H1 (cell line): Measurements from ENCODE around the gene KLHL41. TPM values are rescaled to one million over a fixed set of nuclear protein-coding genes. Genes with fewer than 3 reads are reported as not detected.

Source experiments
- CTCF ChIA-PET: fragments of 300-600 bp; sonication (Branson Sonifier 250); formaldehyde crosslinking; loops from one replicate; lab custom pipeline; 2021; ENCODE audit not compliant: partially characterized antibody; lab: Charles Lee
- POLR2A ChIA-PET: fragments of 300-600 bp; sonication (Branson Sonifier 250); formaldehyde crosslinking; loops from one replicate; lab custom pipeline; 2021; ENCODE audit warnings: inconsistent platforms; ENCODE audit not compliant: partially characterized antibody; lab: Charles Lee
- DNase-seq, 2 experiments: peaks; one replicate each; pipeline versions ENCODE4 v3.0.0 to v3.0.0-alpha.2; 2010 to 2022; ENCODE audit warnings: low spot score in 2 of 2, low read depth in 1 of 2, mixed read lengths in 1 of 2
- FAIRE-seq: peaks from 2 replicates; lab custom pipeline; 2011; peaks lifted over from hg19 to GRCh38; lab: Jason Lieb, UNC
- H2AFZ ChIP-seq: 2 replicates; pipeline ENCODE4 v1.8.1; 2012; ENCODE audit warnings: low read length, inconsistent platforms
- H2AK5ac ChIP-seq: 2 replicates; pipeline ENCODE4 v1.6.1; 2013; ENCODE audit warnings: low read depth, low read length
- H2BK120ac ChIP-seq: replicated peaks from 2 replicates; pipeline ENCODE3; 2013; ENCODE audit warnings: low read depth, low read length, inconsistent platforms
- H2BK12ac ChIP-seq: 2 replicates; pipeline ENCODE4 v1.6.1; 2013; ENCODE audit warnings: low read depth, low read length
- H2BK15ac ChIP-seq: 2 replicates; pipeline ENCODE4 v1.6.1; 2013; ENCODE audit warnings: low read length
- H2BK20ac ChIP-seq: 2 replicates; pipeline ENCODE4 v1.6.1; 2013; ENCODE audit warnings: low read length
- H2BK5ac ChIP-seq: 2 replicates; pipeline ENCODE4 v1.6.1; 2013; ENCODE audit warnings: low read depth, low read length
- H3K14ac ChIP-seq: 2 replicates; pipeline ENCODE4 v1.6.1; 2013; ENCODE audit warnings: inconsistent platforms; ENCODE audit not compliant: insufficient read length
- H3K18ac ChIP-seq: 2 replicates; pipeline ENCODE4 v1.6.1; 2013; ENCODE audit warnings: low read length; ENCODE audit errors: extremely low read depth
- H3K23ac ChIP-seq: 2 replicates; pipeline ENCODE4 v1.6.1; 2013; ENCODE audit warnings: inconsistent platforms; ENCODE audit not compliant: insufficient read length
- H3K23me2 ChIP-seq: 2 replicates; pipeline ENCODE4 v1.6.1; 2013; ENCODE audit warnings: low read depth, low read length
- H3K27ac ChIP-seq: 2 replicates; pipeline ENCODE4 v1.6.1; 2011; ENCODE audit warnings: low read depth, low read length, inconsistent platforms
- H3K27me3 ChIP-seq, 4 experiments: replicated peaks in 1 of 4; 1 replicate in 1 of 4; 2 replicates in 3 of 4; pipeline versions ENCODE4 v1.6.1 to v1.8.1; 2011 to 2013; ENCODE audit warnings: low read length in 3 of 4, mild to moderate bottlenecking in 3 of 4, inconsistent platforms in 2 of 4, mixed read lengths in 2 of 4, moderate library complexity in 1 of 4; ENCODE audit not compliant: control insufficient read depth in 3 of 4, insufficient read depth in 3 of 4; ENCODE audit errors: extremely low read depth in 1 of 4
- H3K36me3 ChIP-seq, 4 experiments: 2 replicates each; pipeline versions ENCODE4 v1.6.1 to v1.8.1; 2011 to 2013; ENCODE audit warnings: mild to moderate bottlenecking in 4 of 4, low read length in 3 of 4, moderate library complexity in 2 of 4, control low read depth in 1 of 4, inconsistent platforms in 1 of 4; ENCODE audit not compliant: insufficient read depth in 4 of 4, control insufficient read depth in 2 of 4
- H3K4ac ChIP-seq: replicated peaks from 2 replicates; pipeline ENCODE3; 2013; ENCODE audit warnings: low read length, low read depth, mixed read lengths, inconsistent platforms; ENCODE audit not compliant: insufficient read length
- H3K4me1 ChIP-seq, 4 experiments: replicated peaks in 1 of 4; 1 replicate in 1 of 4; 2 replicates in 3 of 4; pipeline versions ENCODE4 v1.6.1 to v1.8.1; 2011 to 2013; ENCODE audit warnings: low read length in 3 of 4, inconsistent platforms in 2 of 4, mixed read lengths in 1 of 4; ENCODE audit not compliant: insufficient read depth in 4 of 4, control insufficient read depth in 3 of 4
- H3K4me2 ChIP-seq, 2 experiments: 2 replicates each; pipeline versions ENCODE4 v1.6.1 to v1.8.1; 2011 to 2013; ENCODE audit warnings: low read depth in 2 of 2, low read length in 2 of 2, control low read depth in 1 of 2, inconsistent platforms in 1 of 2, mild to moderate bottlenecking in 1 of 2; ENCODE audit not compliant: insufficient read depth in 1 of 2
- H3K4me3 ChIP-seq, 4 experiments: fragments of 200-600, 300-600 bp in 1 of 4; sonication (generic), shearing (Covaris generic), sonication (Bioruptor Twin) in 1 of 4; 2 replicates each; pipeline versions ENCODE4 v1.5.1 to v1.8.1; 2011 to 2016; ENCODE audit warnings: low read length in 4 of 4, low read depth in 3 of 4, control low read depth in 2 of 4, inconsistent platforms in 2 of 4, mild to moderate bottlenecking in 2 of 4, mixed read lengths in 1 of 4, moderate library complexity in 1 of 4; ENCODE audit not compliant: insufficient read depth in 2 of 4; ENCODE audit errors: extremely low read depth in 1 of 4
- H3K56ac ChIP-seq: replicated peaks from 2 replicates; pipeline ENCODE3; 2013; ENCODE audit warnings: low read depth, mild to moderate bottlenecking, mixed read lengths, low read length, inconsistent platforms; ENCODE audit not compliant: insufficient read length
- H3K79me1 ChIP-seq: 2 replicates; pipeline ENCODE4 v1.6.1; 2013; ENCODE audit warnings: low read depth, low read length, control low read depth
- H3K79me2 ChIP-seq, 2 experiments: 2 replicates each; pipeline versions ENCODE4 v1.6.1 to v1.8.1; 2012 to 2013; ENCODE audit warnings: low read length in 2 of 2, mild to moderate bottlenecking in 2 of 2, inconsistent platforms in 1 of 2; ENCODE audit not compliant: insufficient read depth in 2 of 2, control insufficient read depth in 1 of 2
- H3K9ac ChIP-seq, 4 experiments: replicated peaks in 1 of 4; 1 replicate in 1 of 4; 2 replicates in 3 of 4; pipeline versions ENCODE4 v1.6.1 to v1.8.1; 2011 to 2013; ENCODE audit warnings: low read depth in 3 of 4, low read length in 3 of 4, control low read depth in 2 of 4, mild to moderate bottlenecking in 2 of 4, moderate library complexity in 2 of 4, inconsistent platforms in 1 of 4; ENCODE audit errors: extremely low read depth in 1 of 4
- H3K9me3 ChIP-seq, 2 experiments: 2 replicates each; pipeline versions ENCODE4 v1.6.1 to v1.8.1; 2012 to 2013; ENCODE audit warnings: mild to moderate bottlenecking in 2 of 2, moderate library complexity in 2 of 2, control low read depth in 1 of 2, inconsistent platforms in 1 of 2, low read depth in 1 of 2, low read length in 1 of 2, mixed read lengths in 1 of 2; ENCODE audit not compliant: insufficient read depth in 2 of 2
- H4K20me1 ChIP-seq, 2 experiments: replicated peaks in 1 of 2; 2 replicates each; pipeline versions ENCODE3 to v1.8.1; 2011 to 2013; ENCODE audit warnings: inconsistent platforms in 2 of 2, low read length in 2 of 2, mild to moderate bottlenecking in 1 of 2; ENCODE audit not compliant: insufficient read depth in 2 of 2, control insufficient read depth in 1 of 2
- H4K5ac ChIP-seq: 2 replicates; pipeline ENCODE4 v1.6.1; 2013; ENCODE audit warnings: low read length, low read depth, mixed read lengths, inconsistent platforms; ENCODE audit not compliant: insufficient read length
- H4K8ac ChIP-seq: 2 replicates; pipeline ENCODE4 v1.8.0; 2013; ENCODE audit warnings: mild to moderate bottlenecking, moderate library complexity, low read length, inconsistent platforms; ENCODE audit not compliant: insufficient read depth; ENCODE audit errors: extremely low read depth
- H4K91ac ChIP-seq: replicated peaks from 2 replicates; pipeline ENCODE3; 2013; ENCODE audit warnings: low read length, mixed read lengths, inconsistent platforms; ENCODE audit not compliant: insufficient read length
- GABPA ChIP-seq: IDR thresholded peaks from 2 replicates; pipeline ENCODE4 v1.6.1; 2011; ENCODE audit warnings: mild to moderate bottlenecking, low read length, moderate library complexity, borderline replicate concordance; ENCODE audit not compliant: insufficient read depth
- NRF1 ChIP-seq: IDR thresholded peaks from 2 replicates; pipeline ENCODE4 v1.6.1; 2011; ENCODE audit warnings: mild to moderate bottlenecking, low read depth, low read length, improper control_type of control experiment
- RFX5 ChIP-seq: IDR thresholded peaks from 2 replicates; pipeline ENCODE4 v1.6.1; 2011; ENCODE audit warnings: low read depth, low read length, improper control_type of control experiment, borderline replicate concordance
- WGBS, 2 experiments: shearing (Covaris generic) in 1 of 2; methylation state at CpG; one replicate each; pipeline versions ENCODE4 v1.1.6 to v1.1.7; 2013 to 2015; ENCODE audit warnings: low lambda C conversion rate in 2 of 2, mixed read lengths in 2 of 2, inconsistent platforms in 1 of 2, low coverage in 1 of 2, missing lambda C conversion rate in 1 of 2; ENCODE audit not compliant: insufficient replicate concordance in 2 of 2, insufficient coverage in 1 of 2, insufficient read length in 1 of 2; ENCODE audit errors: extremely low coverage in 1 of 2, missing lambda C conversion rate in 1 of 2; 5-methylcytosine and 5-hydroxymethylcytosine counted together
- polyA plus RNA-seq, 7 experiments: library from polyadenylated mRNA; depleted of rRNA in 3 of 7; stranded (reverse) in 5 of 7; unstranded in 2 of 7; fragments of >200 nt in 5 of 7; fragments of 200-250 nt in 2 of 7; gene quantifications; 1 replicate in 5 of 7; 2 replicates in 1 of 7; 4 replicates in 1 of 7; pipeline versions ENCODE4 v1.2.1 to v1.2.3, GENCODE V29; 2011 to 2013; ENCODE audit warnings: missing spikeins in 2 of 7, mixed read lengths in 2 of 7
- total RNA-seq: library from RNA; stranded (reverse); fragmentation: NEBNext Ultra II Directional; extraction: Animal tissue kit (Norgen Biotek cat#: 25700); gene quantifications from 2 replicates; pipeline ENCODE4 v1.2.1, GENCODE V29; 2021

The KLHL41 gene
- total and polyA plus RNA-seq, 2 of the 8 experiments (the other 6 are each of a cell fraction or from before 2014, with no cell fraction given), result not detected

DNA sequence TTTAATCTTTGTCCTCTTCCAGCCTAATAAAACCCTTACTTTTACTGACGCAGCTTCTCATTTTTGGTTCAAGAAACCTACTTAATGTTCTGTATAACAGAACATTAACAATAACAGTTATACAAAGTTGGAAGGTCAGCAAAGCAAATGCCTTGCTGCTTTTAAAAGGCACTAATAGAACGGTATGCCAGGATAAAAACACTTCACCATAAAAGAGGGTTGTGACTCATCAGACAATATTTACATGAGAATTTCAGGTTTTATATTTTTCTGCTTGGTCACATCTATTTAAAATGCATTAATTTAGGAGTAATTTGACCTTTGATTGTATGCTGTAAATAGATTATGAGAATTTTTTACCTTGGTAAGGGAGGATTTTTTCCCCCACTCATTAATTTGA lies 3.0 kb downstream of the KLHL41 start:
- H4K8ac ChIP-seq, result no peak overlapping the region
- 94% methylated on average over 2 of the region's 2 CpGs; no CpG with 5 or more reads in 1 of the 2 experiments for WGBS, 2 experiments

More for the DNA sequence above, 3.0 kb downstream of the KLHL41 start:
- no peak overlapping the region for H3K23ac ChIP-seq
- no peak for TF ChIP-seq NRF1
- no peak for TF ChIP-seq RFX5
- TF ChIP-seq GABPA, result no peak
- H3K4me3 ChIP-seq, result no peak overlapping the region
- ChIA-PET POLR2A (no interaction called here), CTCF (interaction anchor here (0.6 kb wide), 1 partner anchor 20 kb away, joined by 3 read pairs; no protein-coding TSS in a partner anchor)
- no peaks in the 10 kb centered on the region for H3K23me2 ChIP-seq
- no peak overlapping the region for H3K18ac ChIP-seq
- no peak overlapping the region for H2BK120ac ChIP-seq
- H3K79me1 ChIP-seq, result no peaks in the 10 kb centered on the region
- no peak overlapping the region for H3K4ac ChIP-seq
- H4K5ac ChIP-seq, result no peak overlapping the region
- no peaks in the 10 kb centered on the region for H3K27me3 ChIP-seq
- no peak overlapping the region for H2BK12ac ChIP-seq
- no peaks in the 10 kb centered on the region for H4K20me1 ChIP-seq
- no peak overlapping the region for H3K27ac ChIP-seq
- no peak overlapping the region for H2BK15ac ChIP-seq
- H2AFZ ChIP-seq, result no peak overlapping the region
- H3K36me3 ChIP-seq, result no peaks in the 10 kb centered on the region
- no peak overlapping the region for H4K91ac ChIP-seq
- FAIRE-seq (no peak), DNase-seq (no peak)
- no peak overlapping the region for H3K9ac ChIP-seq
- H2BK5ac ChIP-seq, result no peak overlapping the region
- H3K9me3 ChIP-seq, result no peaks in the 10 kb centered on the region
- H3K79me2 ChIP-seq, result no peaks in the 10 kb centered on the region
- no peak overlapping the region for H2BK20ac ChIP-seq
- H3K4me1 ChIP-seq, result peaks cover 0 to 2% (median 0%) of the 10 kb centered on the region in 4 experiments; a peak in 2 of 7 replicates
- H3K56ac ChIP-seq, result no peak overlapping the region
- no peak overlapping the region for H3K14ac ChIP-seq
- no peak overlapping the region for H2AK5ac ChIP-seq
- no peak overlapping the region for H3K4me2 ChIP-seq
